ENCODE measurements around the gene RLN2.

DNA sequence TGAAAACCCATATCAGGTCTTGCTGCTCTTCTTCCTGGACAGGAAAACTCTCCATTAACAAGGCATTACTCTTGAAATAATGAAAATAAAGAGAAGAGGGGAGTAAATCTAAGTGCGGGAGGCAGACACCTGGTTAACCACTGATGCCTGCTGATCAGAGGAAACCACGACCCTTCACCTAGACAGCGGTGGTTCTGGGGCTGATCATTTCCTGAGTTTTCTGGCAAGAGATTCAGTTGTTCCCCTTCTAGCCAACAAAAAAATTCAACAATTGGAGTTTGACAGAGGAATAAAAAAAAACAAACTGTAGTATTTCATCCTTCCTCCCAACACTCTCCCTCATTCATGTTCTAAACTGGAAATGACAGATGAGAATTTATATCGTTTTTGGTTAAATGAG lies 3.0 kb downstream of the RLN2 start:
- no peak for TF ChIP-seq POLR2A (IDR thresholded peaks at IDR 0.05)
- TF ChIP-seq, protein P1, sequence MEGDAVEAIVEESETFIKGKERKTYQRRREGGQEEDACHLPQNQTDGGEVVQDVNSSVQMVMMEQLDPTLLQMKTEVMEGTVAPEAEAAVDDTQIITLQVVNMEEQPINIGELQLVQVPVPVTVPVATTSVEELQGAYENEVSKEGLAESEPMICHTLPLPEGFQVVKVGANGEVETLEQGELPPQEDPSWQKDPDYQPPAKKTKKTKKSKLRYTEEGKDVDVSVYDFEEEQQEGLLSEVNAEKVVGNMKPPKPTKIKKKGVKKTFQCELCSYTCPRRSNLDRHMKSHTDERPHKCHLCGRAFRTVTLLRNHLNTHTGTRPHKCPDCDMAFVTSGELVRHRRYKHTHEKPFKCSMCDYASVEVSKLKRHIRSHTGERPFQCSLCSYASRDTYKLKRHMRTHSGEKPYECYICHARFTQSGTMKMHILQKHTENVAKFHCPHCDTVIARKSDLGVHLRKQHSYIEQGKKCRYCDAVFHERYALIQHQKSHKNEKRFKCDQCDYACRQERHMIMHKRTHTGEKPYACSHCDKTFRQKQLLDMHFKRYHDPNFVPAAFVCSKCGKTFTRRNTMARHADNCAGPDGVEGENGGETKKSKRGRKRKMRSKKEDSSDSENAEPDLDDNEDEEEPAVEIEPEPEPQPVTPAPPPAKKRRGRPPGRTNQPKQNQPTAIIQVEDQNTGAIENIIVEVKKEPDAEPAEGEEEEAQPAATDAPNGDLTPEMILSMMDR (IDR thresholded peaks at IDR 0.05), result no peak
- no peak for TF ChIP-seq EP300 (IDR thresholded peaks at IDR 0.05)
- no peak for TF ChIP-seq POLR2AphosphoS5 (IDR thresholded peaks at IDR 0.05)
